ENCODE results near the gene ANO10. TPM values are rescaled to one million over a fixed set of nuclear protein-coding genes. Genes with fewer than 3 reads are reported as not detected.

The ANO10 gene
- total RNA-seq, 1 experiment from 2014 or later: 29.8 TPM

Other genes with a start within 250 kb of the ANO10 start
- 22.6 and 26.7 TPM in 2 replicates for gene ABHD5, start 68.9 kb upstream of the ANO10 start, total RNA-seq (2014; rRNA removed; shearing (Covaris generic))